CD4-positive, alpha-beta T cell (primary cell): Measurements from ENCODE around the gene LAMA2. TPM values are rescaled to one million over a fixed set of nuclear protein-coding genes. Genes with fewer than 3 reads are reported as not detected.

ENCODE experiments used
- ATAC-seq: fragments of 200-7000 bp; cut with Tn5 transposase; one replicate; pipeline ENCODE4 v1.10.0; 2022; ENCODE audit warnings: mild to moderate bottlenecking; ENCODE audit not compliant: poor library complexity
- CTCF ChIA-PET: fragments of 350-600 bp; sonication (Branson Sonifier 250); formaldehyde crosslinking; loops from one replicate; lab custom pipeline; 2021; ENCODE audit warnings: antibody characterized with exemption, inconsistent platforms; lab: Charles Lee
- POLR2A ChIA-PET: fragments of 350-600 bp; sonication (Branson Sonifier 250); formaldehyde crosslinking; loops from one replicate; lab custom pipeline; 2021; ENCODE audit warnings: antibody characterized with exemption, inconsistent platforms; lab: Charles Lee
- DNase-seq, 14 experiments: peaks; one replicate each; pipeline ENCODE4 v3.0.0-alpha.2; 2013 to 2020; ENCODE audit warnings: mixed read lengths in 2 of 14
- H3K27ac ChIP-seq, 2 donors: one replicate each; pipeline versions ENCODE4 v1.5.1 to v1.7.0; 2013; ENCODE audit warnings: low read length in 2 of 2, low read depth in 1 of 2, mild to moderate bottlenecking in 1 of 2
- H3K27me3 ChIP-seq, 2 experiments: 1 replicate in 1 of 2; 2 replicates in 1 of 2; pipeline versions ENCODE4 v1.6.1 to v1.7.0; 2013; ENCODE audit warnings: low read length in 2 of 2, control low read depth in 1 of 2, mild to moderate bottlenecking in 1 of 2, moderate library complexity in 1 of 2; ENCODE audit not compliant: insufficient read depth in 2 of 2, control insufficient read depth in 1 of 2
- H3K36me3 ChIP-seq: one replicate; pipeline ENCODE4 v1.6.1; 2013; ENCODE audit warnings: low read length, control low read depth; ENCODE audit not compliant: insufficient read depth
- H3K4me1 ChIP-seq: one replicate; pipeline ENCODE4 v1.6.1; 2013; ENCODE audit warnings: low read length, control low read depth; ENCODE audit not compliant: insufficient read depth
- H3K4me3 ChIP-seq: one replicate; pipeline ENCODE4 v1.5.1; 2013; ENCODE audit warnings: mild to moderate bottlenecking, low read length, moderate library complexity
- H3K9me3 ChIP-seq, 2 experiments: 1 replicate in 1 of 2; 2 replicates in 1 of 2; pipeline versions ENCODE4 v1.6.1 to v1.7.0; 2013; ENCODE audit warnings: low read length in 2 of 2, mild to moderate bottlenecking in 2 of 2, control low read depth in 1 of 2, moderate library complexity in 1 of 2; ENCODE audit not compliant: control insufficient read depth in 1 of 2, insufficient read depth in 1 of 2
- H3K27ac Mint-ChIP-seq: one replicate; pipeline ENCODE4 v1.8.0; 2020; ENCODE audit warnings: mixed read lengths
- H3K27me3 Mint-ChIP-seq: one replicate; pipeline ENCODE4 v1.8.0; 2021; ENCODE audit warnings: mixed read lengths
- H3K36me3 Mint-ChIP-seq: one replicate; pipeline ENCODE4 v1.8.0; 2021; ENCODE audit warnings: low read depth, mixed read lengths
- H3K4me1 Mint-ChIP-seq: one replicate; pipeline ENCODE4 v1.8.0; 2021; ENCODE audit warnings: low read depth, mixed read lengths
- H3K4me3 Mint-ChIP-seq: one replicate; pipeline ENCODE4 v1.8.0; 2020; ENCODE audit warnings: mild to moderate bottlenecking, mixed read lengths
- H3K9me3 Mint-ChIP-seq: one replicate; pipeline ENCODE4 v1.8.0; 2020; ENCODE audit warnings: mixed read lengths
- intact Hi-C, 2 experiments: fragments of 100-400 bp; cut with DNase I in 1 of 2; cut with micrococcal nuclease in 1 of 2; formaldehyde crosslinking; loops; one replicate each; pipeline versions ENCODE4 v1.15.1 to v1.9.0; 2023 to 2025; cut with DNase I, micrococcal nuclease
- total RNA-seq, 174 experiments: library from RNA in 2 of 174; stranded (reverse) in 2 of 174; gene quantifications; one replicate each; pipeline ENCODE4 v1.2.3 and lab custom pipeline; 2021 to 2026
- TF ChIP-seq, protein P1 (sequence below): fragments of 200-600 bp; IDR thresholded peaks from one replicate; pipeline ENCODE4 v1.8.0; 2022; ENCODE audit warnings: antibody characterized with exemption, mild to moderate bottlenecking

The LAMA2 gene
- total RNA-seq, 2 experiments from 2014 or later: 0.05 to 0.06 TPM

DNA sequence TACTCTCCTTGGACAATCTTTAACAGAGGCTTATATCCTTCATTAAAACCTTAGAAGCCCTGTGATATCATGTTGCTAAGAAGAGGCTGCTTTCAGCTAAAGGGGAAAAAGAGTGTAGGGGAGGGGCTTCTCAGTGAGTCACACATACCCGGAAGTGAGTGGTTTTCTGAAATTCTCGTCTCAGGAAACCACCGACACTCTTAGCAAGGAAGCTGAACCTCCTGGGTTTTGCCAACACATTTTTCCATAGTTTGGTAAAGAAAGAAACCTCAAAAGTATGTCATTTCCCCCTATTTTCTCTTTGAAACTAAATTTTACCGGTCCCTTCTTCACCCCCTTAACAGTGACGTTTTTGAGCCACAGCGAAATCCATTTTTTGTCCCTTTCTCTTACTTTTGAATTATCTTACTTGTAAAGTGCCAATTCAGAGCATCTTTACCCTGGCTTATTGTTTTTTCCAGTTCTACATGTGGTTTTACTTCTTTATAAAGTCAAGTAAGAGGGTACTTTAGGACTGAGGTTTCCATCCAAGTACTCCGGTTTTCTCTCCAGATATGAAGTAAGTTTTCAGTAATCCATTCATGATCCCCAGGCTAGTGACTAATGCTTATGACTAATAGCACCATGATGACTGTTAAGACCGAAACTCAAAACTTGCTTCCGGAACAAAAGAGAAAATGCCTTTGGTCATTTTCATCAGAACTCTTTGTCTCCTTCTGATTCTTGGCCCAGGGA lies 607.8 kb downstream of the LAMA2 start:
- H3K36me3 Mint-ChIP-seq: no peaks in the 10 kb centered on the region
- peak overlapping the region; percentile 82 for H3K4me3 Mint-ChIP-seq
- no peaks in the 10 kb centered on the region for H3K27me3 Mint-ChIP-seq
- Histone ChIP-seq H3K9me3 (no peaks in the 10 kb centered on the region), H3K27ac (peak overlapping the region; percentile 58 to 90), H3K27me3 (no peaks in the 10 kb centered on the region), H3K36me3 (no peaks in the 10 kb centered on the region), H3K4me3 (peak overlapping the region; percentile 43), H3K4me1 (peaks cover 17% of the 10 kb centered on the region)
- no peaks in the 10 kb centered on the region for H3K9me3 Mint-ChIP-seq
- TF ChIP-seq, protein P1, sequence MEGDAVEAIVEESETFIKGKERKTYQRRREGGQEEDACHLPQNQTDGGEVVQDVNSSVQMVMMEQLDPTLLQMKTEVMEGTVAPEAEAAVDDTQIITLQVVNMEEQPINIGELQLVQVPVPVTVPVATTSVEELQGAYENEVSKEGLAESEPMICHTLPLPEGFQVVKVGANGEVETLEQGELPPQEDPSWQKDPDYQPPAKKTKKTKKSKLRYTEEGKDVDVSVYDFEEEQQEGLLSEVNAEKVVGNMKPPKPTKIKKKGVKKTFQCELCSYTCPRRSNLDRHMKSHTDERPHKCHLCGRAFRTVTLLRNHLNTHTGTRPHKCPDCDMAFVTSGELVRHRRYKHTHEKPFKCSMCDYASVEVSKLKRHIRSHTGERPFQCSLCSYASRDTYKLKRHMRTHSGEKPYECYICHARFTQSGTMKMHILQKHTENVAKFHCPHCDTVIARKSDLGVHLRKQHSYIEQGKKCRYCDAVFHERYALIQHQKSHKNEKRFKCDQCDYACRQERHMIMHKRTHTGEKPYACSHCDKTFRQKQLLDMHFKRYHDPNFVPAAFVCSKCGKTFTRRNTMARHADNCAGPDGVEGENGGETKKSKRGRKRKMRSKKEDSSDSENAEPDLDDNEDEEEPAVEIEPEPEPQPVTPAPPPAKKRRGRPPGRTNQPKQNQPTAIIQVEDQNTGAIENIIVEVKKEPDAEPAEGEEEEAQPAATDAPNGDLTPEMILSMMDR: no peak
- POLR2A ChIA-PET: interaction anchor here (0.8 to 1.7 kb wide), 7 partner anchors 9 to 1595 kb away, joined by 3 to 7 read pairs (median 4); no protein-coding TSS in a partner anchor
- DNase-seq: peak in 13 of 14 experiments; percentile 22 to 93 (median 45)
- H3K4me1 Mint-ChIP-seq: peaks cover 37% of the 10 kb centered on the region
- intact Hi-C loops: loop anchor here in 1 of 2 experiments (10.0 kb wide), 1 partner anchor 1204 kb away; no protein-coding TSS in a partner anchor
- CTCF ChIA-PET: interaction anchor here (0.7 to 1.7 kb wide), 3 partner anchors 9 to 10 kb away, joined by 3 to 6 read pairs (median 3); no protein-coding TSS in a partner anchor
- ATAC-seq: peak; percentile 98
- peak overlapping the region; percentile 91 for H3K27ac Mint-ChIP-seq

DNA sequence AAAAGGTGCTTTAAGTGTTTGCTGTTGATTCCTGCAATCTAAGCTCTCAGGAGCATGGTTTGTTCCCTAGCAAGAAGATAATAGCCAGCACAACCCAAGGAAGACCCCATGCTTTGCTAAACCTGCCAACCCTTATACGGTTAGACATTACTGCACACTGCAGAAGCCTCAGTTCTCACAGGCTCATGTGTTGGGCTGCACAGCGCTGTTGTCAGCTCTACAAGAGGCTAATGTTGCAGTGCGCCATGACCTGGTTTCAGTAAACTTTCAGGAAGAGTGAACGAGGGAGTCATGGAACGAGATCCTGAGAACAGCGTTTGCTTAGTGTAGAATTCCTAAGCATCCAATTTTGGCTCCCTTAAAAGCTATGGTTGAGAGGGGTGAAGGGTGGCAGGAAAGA lies 608.5 kb downstream of the LAMA2 start:
- intact Hi-C loops: loop anchor here in 1 of 2 experiments (10.0 kb wide), 1 partner anchor 1203 kb away; no protein-coding TSS in a partner anchor
- TF ChIP-seq, protein P1: no peak
- ATAC-seq (no peak), DNase-seq (peak in 1 of 14 experiments; percentile 15)
- Histone ChIP-seq H3K36me3 (no peaks in the 10 kb centered on the region), H3K4me3 (no peak overlapping the region), H3K9me3 (no peaks in the 10 kb centered on the region), H3K27me3 (no peaks in the 10 kb centered on the region), H3K27ac (peak overlapping the region; percentile 55 to 90), H3K4me1 (peaks cover 17% of the 10 kb centered on the region)
- ChIA-PET CTCF (interaction anchor here (1.7 kb wide), 1 partner anchor 10 kb away, joined by 6 read pairs; no protein-coding TSS in a partner anchor), POLR2A (interaction anchor here (0.8 to 1.0 kb wide), 2 partner anchors 10 to 11 kb away, joined by 3 to 4 read pairs; no protein-coding TSS in a partner anchor)
- H3K9me3 Mint-ChIP-seq: no peaks in the 10 kb centered on the region
- peaks cover 38% of the 10 kb centered on the region for H3K4me1 Mint-ChIP-seq
- peak overlapping the region; percentile 91 for H3K27ac Mint-ChIP-seq
- no peaks in the 10 kb centered on the region for H3K27me3 Mint-ChIP-seq
- H3K4me3 Mint-ChIP-seq: peak overlapping the region; percentile 82
- no peaks in the 10 kb centered on the region for H3K36me3 Mint-ChIP-seq

DNA sequence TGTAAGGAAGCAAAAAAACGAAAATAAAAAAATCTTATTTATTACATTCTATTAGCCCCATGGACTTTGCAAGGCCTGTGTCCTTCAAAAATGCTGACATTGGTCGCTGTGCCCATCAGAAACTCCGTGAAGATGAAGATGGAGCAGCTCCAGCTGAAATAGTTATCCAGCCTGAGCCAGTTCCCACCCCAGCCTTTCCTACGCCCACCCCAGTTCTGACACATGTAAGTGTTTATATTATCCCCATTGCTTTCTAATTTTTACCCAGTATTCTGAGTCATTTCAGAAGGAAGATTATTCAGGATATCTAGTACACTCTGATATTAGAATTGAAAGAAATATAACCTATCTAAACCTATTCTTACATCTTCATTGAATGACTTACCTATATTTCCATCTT lies 609.3 kb downstream of the LAMA2 start:
- TF ChIP-seq, protein P1: no peak
- no peaks in the 10 kb centered on the region for H3K36me3 ChIP-seq
- intact Hi-C loops: loop anchor here in 1 of 2 experiments (10.0 kb wide), 1 partner anchor 1203 kb away; no protein-coding TSS in a partner anchor
- peak overlapping the region; percentile 53 for H3K27ac Mint-ChIP-seq
- no peak overlapping the region for H3K27ac ChIP-seq
- no peak overlapping the region for H3K4me3 ChIP-seq
- ATAC-seq (no peak), DNase-seq (no peak)
- H3K9me3 Mint-ChIP-seq: no peaks in the 10 kb centered on the region
- no peaks in the 10 kb centered on the region for H3K9me3 ChIP-seq
- H3K27me3 Mint-ChIP-seq: no peaks in the 10 kb centered on the region
- ChIA-PET CTCF (no interaction called here), POLR2A (no interaction called here)
- H3K4me3 Mint-ChIP-seq: no peak overlapping the region
- no peaks in the 10 kb centered on the region for H3K27me3 ChIP-seq
- no peaks in the 10 kb centered on the region for H3K36me3 Mint-ChIP-seq
- peaks cover 38% of the 10 kb centered on the region for H3K4me1 Mint-ChIP-seq
- peaks cover 17% of the 10 kb centered on the region for H3K4me1 ChIP-seq
